Stomach (tissue), 4 donors: ENCODE results near the gene RGS3.

Source experiments
- CTCF ChIP-seq, 7 experiments: fragments of 450-650 bp in 4 of 7; fragments of 200-600 bp in 3 of 7; sonication (generic) in 3 of 7; IDR thresholded peaks; one replicate each; pipeline ENCODE4 v1.5.1; 2016 to 2019; ENCODE audit warnings: antibody characterized with exemption in 7 of 7, control low read depth in 2 of 7, mild to moderate bottlenecking in 1 of 7
- POLR2A ChIP-seq, 4 donors: fragments of 450-650 bp; IDR thresholded peaks; one replicate each; pipeline ENCODE4 v1.6.1; 2016; ENCODE audit warnings: antibody characterized with exemption in 4 of 4, control low read depth in 2 of 4, mild to moderate bottlenecking in 1 of 4, moderate library complexity in 1 of 4

GRCh38 chr9:113568081-113568435 is 104.5 kb downstream of the RGS3 start:
- TF ChIP-seq POLR2A (IDR thresholded peaks at IDR 0.05) (no peak), CTCF (IDR thresholded peaks at IDR 0.05) (no peak)
